NCI-H146 (cell line): ENCODE data around the gene LHPP.

Experiments
- DNase-seq: peaks from one replicate; lab custom pipeline; 2025; lab: John Stamatoyannopoulos, UW

The LHPP gene

DNA sequence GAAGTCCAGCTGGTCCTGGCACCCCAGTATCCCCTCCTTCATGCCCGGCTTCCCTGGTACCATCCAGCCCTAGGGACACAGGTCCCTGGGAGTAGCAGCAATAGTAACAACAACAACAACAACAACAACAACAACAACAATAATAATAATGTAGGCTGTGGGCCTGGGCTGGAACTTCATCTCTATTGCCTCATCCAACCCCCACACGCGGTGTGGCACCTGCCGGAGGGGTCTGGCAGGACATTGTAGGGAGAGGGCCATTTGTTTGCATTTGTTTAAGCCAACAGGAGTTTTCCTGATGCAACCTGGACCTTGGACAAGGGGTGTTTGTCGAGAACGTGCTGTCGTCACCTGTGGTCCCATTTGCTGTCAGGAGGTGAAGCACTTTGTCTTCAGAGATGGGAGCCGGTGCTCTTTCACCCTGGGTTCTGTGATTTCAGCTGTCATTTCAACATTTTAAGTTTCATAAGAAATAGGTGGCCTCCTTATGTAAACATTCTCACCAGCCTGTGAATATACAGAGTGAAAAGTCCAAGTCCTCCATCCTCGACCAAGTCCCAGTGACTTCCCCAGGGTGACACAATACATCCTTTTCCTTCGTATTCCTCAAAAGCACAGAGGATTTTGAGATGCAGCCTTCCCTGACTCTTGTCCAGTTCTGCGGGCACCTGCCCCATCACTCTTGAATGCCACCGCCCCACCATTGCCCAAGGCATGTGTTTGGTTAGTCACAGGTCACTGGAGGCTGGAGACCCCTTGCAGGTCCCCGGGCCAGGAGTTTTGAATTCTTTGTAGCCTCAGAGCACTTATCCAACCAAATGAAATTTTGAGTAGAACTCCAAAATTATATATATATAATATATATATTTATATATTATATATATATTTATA, 9.2 kb downstream of the LHPP start:
- DNase-seq = peak; percentile 54

DNA sequence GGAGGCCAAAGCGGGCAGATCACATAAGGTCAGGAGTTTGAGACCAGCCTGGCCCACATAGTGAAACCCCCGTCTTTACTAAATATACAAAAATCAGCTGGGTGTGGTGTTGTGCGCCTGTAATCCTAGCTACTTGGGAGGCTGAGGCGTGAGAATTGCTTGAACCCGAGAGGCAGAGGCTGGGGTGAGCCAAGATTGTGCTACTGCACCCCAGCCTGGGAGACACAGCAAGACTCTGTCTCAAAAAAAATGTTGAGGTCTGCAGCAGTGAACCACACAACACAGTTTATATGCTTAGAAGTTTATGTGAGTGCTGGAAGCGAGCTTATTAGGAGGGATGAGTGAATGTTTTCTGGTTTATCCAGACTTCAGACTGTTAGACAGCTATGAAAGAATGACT, 10.4 kb downstream of the LHPP start:
- no peak for DNase-seq

DNA sequence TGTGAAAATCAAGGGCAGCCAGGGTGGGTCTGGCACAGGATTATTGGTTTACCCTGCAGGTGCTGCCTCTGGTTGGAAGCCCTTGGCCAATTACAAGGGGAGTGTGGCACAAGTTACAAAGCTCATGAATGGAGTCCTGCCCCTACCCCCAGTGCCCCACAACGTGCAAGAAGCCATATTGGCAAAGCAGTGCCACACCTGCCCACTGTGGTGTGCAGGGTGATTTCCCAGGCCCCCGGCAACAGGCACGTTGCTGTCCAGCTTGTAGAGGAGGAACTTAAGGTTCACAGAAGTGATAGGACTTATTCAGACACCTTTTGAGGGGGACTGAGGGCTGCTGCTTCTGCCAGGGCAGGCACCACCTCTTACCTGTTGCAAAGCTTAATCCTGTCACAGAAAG, 11.4 kb downstream of the LHPP start:
- DNase-seq = no peak

DNA sequence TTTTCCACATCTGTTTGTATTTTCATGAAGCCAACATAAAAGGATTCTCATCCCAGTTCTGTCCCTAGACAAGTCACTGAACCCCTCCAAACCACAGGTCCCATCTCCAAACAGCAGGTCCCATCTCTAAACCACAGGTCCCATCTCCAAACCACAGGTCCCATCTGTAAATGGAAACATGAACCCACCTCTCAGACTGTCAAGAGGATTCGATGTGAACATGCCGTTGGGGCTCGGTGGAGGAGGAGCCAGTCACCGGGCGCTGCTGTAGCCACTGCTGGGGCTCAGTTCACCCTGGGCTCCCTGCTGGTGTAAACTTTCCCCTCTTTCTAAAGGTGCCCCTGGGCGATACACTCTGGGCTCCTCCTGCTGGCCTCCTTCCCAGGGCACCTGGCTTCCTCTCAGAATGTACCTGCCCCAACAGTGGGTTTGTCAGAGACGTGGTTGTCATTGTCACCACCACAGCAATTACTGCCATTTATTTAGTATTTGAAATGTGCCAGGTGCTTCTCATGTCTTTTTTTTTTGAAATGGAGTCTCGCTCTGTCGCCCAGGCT, 13.0 kb downstream of the LHPP start:
- DNase-seq = peak; percentile 83

DNA sequence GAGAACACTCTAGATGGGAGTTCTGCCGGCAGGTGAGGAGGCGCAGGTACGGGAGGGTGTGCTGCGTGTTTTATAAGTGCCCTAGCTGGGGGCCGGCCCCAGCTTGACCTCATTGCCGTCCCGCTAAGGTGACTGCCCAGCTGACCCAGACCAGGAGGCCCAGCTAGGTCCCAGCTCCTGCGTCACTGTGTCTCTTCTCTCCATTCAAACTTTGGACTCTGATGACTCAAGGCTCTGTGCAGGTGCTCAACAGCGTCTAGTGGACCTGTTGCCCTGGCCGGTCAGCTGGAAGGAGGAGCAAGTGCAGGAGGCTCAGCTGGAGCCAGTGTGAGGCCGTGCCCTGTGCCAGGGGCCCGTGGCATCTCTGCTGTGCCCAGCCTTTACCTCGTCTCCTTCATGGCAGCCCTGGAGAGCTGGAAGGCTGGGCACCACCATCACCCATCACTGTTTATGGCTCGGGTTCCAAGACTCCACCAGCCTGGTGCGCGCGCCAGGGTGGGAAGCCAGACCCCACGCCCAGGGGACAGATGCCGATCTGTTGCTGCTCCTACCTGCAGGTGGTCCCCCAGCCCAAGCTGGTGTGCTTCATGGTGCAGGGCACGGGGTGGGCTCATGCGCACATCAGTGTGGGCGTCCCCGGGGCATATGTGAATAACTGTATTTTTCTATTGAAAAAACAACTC, 14.6 kb downstream of the LHPP start:
- no peak for DNase-seq

DNA sequence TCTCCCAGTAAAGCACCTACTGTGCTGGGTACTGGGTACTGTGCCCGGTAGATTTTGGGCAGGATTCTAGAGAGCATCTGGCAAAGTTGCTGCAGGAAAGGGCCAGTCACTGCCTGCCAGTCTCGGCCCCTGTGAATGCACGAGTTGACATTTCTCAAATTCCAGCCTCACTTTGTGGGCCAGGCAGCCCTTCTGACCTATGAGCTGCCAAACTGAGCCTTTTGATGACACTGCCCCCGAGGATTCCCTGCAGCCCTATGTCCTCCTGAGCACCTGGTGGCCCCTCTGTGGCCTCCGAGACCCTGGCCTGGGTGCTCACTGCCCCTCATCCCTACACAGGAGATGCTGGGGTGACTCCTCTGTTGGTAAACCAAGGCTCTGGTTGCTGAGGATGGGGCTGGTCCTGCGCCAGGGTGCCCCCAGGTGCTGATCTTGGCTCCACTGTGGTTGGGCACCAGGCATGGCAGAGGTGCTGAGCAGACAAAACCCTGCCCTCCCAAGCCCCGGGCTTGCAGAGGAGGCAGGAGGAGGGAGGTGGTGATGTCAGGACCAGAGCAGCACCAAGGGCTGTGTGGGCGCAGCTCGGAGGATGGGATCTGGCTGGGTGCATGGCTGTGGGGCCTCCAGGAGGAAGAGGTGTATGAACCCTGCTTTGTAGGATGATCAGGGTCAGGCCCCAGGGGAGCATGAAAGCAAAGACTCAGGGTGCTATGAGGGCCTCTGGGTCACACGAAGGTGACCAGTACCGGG, 16.2 kb downstream of the LHPP start:
- DNase-seq = no peak

DNA sequence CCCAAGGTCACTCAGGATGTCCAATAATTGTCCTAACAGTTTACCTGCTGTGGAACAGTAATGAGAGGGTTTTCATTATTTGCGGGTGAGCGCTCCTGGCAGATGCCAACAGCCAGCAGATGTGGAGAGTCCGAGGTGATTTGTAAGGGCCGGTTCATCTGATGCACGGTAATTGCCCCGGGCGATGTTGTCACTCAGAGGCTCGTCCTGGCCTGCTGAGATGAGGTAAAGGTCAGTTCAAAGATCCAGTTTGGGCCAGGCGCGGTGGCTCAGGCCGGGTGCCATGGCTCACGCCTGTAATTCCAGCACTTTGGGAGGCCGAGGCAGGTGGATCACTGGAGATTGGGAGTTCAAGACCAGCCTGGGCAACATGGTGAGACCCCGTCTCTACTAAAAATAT, 16.9 kb downstream of the LHPP start:
- DNase-seq = peak; percentile 83

DNA sequence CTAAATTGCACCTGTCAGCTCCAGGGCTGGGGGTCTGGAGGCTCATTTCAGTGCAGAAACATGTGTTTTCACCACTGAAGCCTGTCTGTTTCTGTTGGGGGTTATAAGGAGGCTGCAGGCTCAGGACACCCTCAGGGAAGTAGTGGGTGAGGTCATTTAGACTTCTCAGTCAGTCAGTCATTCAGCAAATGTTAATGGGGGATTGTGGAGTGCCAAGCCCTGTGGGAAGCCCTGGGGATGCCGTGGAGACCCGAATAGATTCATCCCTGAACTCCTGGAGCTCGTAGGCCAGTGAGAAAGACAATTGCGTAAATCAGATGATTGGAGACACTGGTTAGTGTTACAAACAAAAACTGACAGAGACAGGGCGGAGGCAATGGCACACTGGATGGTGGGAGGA, 19.2 kb downstream of the LHPP start:
- DNase-seq = no peak

DNA sequence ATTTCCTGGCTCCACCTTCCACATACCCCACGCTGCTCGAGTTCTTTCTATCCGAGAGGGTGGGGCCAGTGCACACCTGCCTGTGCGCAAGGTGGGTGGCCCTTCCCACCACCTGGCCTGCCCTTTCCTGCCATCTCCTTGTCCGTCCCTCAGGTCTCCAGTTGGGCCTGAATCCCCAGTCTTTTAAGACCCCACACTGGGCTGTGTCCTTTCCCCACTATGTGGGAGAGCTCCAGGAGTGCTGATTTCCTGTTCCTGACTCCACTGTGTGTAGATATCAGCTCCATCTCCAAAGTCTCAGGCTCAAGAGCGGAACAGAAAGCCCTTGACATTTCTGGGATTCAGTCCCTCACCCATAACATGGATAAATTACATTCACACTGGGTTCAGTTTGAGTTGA, 20.1 kb downstream of the LHPP start:
- DNase-seq = no peak

DNA sequence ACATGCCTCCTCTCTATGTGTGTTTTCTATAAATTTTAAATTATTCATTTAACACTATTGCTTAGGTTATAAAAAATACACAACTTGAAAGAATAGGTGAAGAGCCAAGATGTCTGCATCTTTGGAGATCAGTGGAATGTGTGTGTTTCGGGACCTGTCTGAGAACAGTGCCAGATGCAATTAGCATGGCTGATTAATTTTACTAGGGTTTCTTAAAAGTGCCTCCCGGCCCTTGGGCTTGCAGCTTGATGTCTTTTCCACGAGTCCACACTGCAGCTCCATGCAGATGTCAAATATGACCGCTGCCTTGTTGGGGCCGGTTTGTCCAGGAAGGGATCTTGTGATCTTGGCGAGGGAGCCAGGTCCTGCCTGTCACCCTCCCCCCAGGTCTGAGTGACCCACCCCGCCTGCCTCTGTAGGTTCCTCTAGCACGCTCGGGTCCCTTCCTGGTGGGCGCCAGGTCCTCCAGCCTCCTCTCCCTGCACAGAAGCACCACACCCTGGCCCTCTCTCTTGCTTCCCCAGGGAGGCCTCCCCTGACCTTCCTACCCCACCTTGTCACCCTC, 20.7 kb downstream of the LHPP start:
- DNase-seq = no peak

DNA sequence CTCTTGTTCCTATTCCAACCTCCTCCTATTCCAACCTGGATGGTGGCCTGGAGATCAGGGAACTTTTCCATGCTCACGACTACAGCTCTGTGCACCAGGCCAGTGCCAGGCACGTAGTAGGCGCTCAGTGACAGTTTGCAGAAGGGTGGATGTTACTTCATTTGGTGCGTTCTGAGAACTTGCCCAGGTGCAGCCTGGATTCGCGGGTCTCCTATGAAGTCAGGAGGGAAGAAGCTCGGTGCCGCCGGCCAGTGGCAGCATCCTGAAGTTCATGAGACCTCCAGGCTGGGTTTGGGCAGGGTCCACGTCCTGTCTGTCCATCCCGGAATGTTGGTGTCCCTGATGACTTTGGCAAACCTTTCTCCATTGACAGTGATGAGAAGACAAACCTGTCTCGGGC, 21.3 kb downstream of the LHPP start:
- no peak for DNase-seq

DNA sequence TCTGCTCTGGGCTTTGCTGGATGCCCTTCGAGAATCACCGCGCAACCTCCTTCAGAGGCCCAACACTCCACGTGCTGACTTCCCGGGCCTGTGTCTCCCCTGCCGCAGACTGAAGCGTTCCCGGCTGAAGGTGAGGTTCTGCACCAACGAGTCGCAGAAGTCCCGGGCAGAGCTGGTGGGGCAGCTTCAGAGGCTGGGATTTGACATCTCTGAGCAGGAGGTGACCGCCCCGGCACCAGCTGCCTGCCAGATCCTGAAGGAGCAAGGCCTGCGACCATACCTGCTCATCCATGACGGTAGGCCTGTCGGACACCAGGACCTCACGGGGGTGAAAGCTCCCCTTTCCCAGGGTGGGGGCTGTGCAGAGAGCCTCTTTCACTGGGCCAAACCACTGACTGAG, 22.4 kb downstream of the LHPP start:
- DNase-seq = no peak

DNA sequence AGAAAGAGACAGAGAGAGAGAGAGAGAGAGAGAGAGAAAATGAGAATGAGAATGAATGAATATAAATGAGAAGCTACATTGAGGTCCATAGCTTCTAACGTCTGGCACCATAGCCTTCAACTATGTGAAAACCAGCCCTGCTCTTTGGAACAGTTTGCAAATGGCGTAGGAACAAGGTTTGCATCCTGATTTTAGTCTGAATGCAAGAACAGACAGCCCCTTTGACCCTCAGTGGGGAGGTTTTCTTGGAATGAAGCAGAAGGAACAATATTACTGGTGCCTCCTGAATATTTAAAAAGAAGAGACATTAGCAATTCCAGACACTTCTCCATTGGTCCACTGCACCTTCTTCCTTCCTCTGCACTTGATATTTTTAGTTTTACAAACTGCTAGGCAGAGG, 23.0 kb downstream of the LHPP start:
- no peak for DNase-seq

DNA sequence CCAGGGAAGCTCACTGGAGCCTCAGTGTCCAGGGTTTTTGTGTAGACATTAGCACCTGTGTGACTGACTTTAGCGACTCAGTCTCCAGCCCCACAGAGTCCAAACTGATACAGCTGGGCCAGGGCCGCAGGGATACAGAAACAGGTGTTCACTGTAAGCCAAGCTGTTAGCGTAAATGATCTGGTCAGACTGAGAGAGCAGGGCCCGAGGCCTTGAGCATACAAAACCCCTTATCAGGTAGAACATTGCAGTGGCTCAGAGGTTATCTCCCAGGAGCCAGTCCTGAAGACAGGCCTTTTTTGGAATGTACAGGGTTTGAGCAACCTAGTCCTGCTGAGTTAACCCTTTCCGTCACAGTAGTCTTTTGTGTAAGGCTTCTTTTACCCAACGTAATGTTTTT, 25.0 kb downstream of the LHPP start:
- no peak for DNase-seq

DNA sequence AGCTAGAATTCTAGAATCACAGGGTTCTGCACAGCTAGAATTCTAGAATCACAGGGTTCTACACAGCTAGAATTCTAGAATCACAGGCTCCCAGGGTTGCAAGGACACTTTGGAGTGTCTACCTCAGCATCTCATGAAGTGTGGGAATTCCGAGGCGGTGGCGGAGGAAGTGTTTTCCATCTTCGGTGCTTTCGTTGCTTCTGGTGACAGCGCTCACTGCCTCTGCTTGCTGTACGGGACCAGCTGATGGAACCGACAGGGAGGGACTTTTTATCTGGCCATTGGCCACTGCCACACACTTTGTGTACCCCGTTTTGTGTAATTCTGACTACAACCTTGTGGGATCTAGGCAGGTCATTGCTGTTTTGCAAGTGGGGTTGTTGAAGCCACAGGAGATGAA, 29.5 kb downstream of the LHPP start:
- DNase-seq = no peak

DNA sequence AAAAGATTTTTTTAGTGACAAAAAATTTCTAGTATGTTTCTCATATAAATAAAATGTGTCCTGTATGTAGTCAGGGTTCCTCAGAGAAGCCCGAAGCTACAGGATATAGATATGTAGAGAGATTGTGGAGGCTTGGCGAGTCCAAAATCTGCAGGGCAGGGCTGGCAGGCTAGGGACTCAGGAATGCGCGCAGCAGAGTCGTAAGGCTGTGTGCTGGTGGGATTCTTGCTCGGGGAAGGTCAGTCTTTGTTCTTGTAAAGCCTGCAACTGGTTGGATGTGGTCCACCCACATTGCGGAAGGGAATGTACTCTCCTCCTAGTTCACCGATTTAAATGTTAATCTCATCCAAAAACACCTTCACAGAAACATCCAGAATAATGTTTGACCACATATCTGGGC, 30.6 kb downstream of the LHPP start:
- DNase-seq = no peak

DNA sequence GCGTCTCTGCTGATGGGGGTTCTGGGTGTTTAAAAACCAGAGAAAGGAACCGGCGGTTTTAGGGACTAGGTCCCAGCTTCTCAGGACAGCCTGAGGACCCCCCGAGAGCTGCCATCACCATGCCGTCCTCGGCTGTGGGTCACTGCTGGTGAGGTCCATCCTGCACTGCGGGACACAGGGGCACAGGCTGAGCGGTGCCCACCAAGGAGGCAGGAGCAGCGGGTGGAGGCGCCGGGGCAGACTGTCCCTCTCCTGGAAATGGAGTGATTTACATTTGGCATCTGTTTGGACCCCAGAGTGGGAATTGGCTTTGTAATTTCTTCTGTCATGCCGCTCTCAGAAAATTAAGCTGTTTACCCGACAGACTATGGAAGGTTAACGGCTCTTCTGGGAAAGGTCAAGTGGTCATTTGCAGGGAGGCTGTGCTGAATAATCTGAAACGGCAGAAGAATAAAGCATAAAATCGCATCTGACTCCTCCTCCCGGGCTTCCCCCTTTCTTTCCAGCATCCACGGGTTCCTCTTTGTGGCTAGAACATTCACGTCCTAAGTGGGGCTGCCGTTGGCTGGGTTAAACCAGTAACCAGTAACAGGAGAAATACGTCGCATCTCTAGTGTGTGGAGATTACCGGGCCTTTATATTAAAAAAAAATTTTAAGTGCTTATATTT, 31.7 kb downstream of the LHPP start:
- no peak for DNase-seq

DNA sequence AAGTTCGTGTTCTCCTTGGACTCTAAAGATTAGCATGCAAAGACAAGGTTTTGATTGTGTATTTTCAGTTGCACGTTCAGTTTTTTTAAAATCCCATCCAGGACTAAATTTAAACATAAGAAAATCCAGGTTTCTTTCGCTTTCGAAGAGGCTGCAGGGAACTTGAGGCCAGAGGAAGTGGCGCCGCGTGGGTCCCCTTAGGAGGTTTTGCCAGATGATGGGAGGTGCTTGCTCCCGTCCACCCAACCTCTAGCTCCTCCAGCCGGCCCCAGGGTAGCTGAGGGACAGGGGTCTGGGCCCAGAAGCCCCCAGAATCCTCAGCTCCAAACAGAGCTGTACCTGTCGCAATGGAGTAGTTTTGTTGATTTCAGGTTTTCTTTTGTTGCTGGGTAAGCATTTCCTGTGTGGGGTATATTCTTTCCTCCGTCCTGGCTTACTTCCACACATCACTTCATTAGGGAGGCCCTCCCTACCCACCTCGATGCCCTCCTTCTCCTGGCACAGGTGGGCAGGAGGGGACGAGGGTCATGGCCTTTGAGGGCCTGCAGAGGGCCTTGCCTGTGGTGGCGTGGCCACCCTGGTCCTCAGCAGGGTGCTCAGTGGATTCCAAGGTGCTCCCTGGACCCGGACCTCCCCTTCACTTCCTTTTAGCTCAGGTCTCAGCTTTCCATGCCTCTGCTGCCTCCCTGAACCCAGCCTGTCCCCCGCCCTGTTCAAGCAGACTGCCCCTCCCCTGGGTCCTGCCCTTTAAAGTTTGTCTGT, 32.6 kb downstream of the LHPP start:
- no peak for DNase-seq

DNA sequence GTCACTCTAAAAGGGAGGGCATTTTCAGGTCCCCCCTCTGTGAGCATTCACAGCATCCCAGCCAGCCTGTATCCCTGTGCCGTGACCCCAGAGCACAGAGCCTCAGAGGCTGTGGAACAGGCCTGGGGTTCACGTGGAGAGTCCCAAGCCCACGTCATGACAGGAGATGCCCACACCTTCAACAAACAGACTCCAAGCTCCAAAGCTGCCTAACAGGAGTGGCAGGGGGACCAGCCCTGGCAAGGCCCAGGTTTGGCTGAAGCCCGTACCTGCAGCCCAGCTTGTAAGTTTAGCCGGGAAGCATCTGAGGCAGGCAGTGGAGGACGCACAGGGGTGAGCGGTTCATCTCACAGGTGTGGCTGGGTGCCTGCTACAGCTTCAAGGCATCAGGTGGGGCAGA, 33.5 kb downstream of the LHPP start:
- DNase-seq = no peak

DNA sequence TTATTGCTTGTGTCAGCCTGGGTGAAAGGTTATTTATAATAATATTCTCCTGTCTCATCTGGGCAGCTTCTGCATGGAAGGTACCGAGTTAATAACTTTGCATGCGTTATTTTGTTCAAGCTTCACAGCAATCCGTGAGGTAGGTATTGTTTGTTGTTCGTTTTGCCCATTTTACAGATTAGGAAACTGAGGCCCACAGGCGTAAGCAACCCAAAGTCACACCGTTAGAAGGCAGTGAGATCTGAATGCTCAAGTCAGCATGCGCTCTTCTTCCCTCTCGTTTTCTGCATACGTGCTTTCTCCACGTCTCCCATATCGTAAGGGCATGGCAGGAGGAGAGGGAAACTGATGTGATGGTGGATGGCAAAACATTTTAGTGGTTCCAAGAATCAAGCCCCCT, 34.1 kb downstream of the LHPP start:
- DNase-seq = no peak

DNA sequence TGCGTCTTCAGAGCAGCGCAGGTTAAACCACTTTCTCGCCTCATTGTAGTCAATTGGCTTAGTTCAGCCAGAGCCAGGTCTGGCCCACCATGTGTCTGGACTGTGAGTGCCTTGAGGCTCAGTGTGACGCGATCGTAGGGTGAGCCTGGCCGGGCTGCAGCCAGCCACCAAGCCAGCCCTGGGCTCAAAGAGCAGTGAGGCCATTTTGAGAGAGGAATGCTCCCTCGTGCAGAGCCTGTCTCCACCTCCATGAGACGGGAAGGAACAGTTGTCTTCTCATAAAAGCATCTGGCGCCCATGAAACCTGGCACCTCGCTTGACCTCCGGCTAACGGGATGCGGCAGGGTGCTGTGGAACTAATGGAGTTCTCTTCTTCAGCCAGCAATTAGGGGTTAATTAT, 34.5 kb downstream of the LHPP start:
- DNase-seq = no peak
